Lung (tissue), 12 donors: ENCODE data around the gene FBXO4. TPM values are rescaled to one million over a fixed set of nuclear protein-coding genes. Genes with fewer than 3 reads are reported as not detected.

Source experiments
- ATAC-seq: fragments of 200-7000 bp; cut with Tn5 transposase; one replicate; pipeline ENCODE4 v1.9.1; 2020; ENCODE audit warnings: moderate number of reproducible peaks; ENCODE audit not compliant: insufficient read depth, low FRiP score
- DNase-seq, 3 donors: peaks; one replicate each; pipeline ENCODE4 v3.0.0-alpha.2; 2013 to 2017
- H3K27ac ChIP-seq, 2 donors: one replicate each; pipeline ENCODE4 v1.5.1; 2013; ENCODE audit warnings: mild to moderate bottlenecking in 2 of 2, moderate library complexity in 2 of 2, control low read depth in 1 of 2, inconsistent platforms in 1 of 2, low read depth in 1 of 2, low read length in 1 of 2
- H3K27me3 ChIP-seq, 3 donors: one replicate each; pipeline ENCODE4 v1.5.1; 2013; ENCODE audit warnings: low read length in 2 of 3; ENCODE audit not compliant: control insufficient read depth in 3 of 3, insufficient read depth in 3 of 3
- H3K36me3 ChIP-seq, 4 donors: one replicate each; pipeline ENCODE4 v1.5.1; 2013; ENCODE audit warnings: low read length in 4 of 4, mild to moderate bottlenecking in 1 of 4, moderate library complexity in 1 of 4; ENCODE audit not compliant: control insufficient read depth in 4 of 4, insufficient read depth in 4 of 4
- H3K4me1 ChIP-seq, 5 donors: one replicate each; pipeline ENCODE4 v1.5.1; 2013; ENCODE audit warnings: low read length in 5 of 5, mild to moderate bottlenecking in 2 of 5, moderate library complexity in 1 of 5; ENCODE audit not compliant: control insufficient read depth in 5 of 5, insufficient read depth in 5 of 5
- H3K4me3 ChIP-seq: one replicate; pipeline ENCODE4 v1.5.1; 2013; ENCODE audit warnings: mild to moderate bottlenecking, control low read depth, moderate library complexity
- H3K9ac ChIP-seq, 2 donors: one replicate each; pipeline ENCODE4 v1.5.1; 2013; ENCODE audit warnings: low read length in 2 of 2, control low read depth in 1 of 2; ENCODE audit not compliant: insufficient read depth in 1 of 2
- H3K9me3 ChIP-seq, 4 donors: one replicate each; pipeline ENCODE4 v1.5.1; 2013; ENCODE audit warnings: low read length in 3 of 4, mild to moderate bottlenecking in 1 of 4, moderate library complexity in 1 of 4; ENCODE audit not compliant: control insufficient read depth in 4 of 4, insufficient read depth in 3 of 4
- CTCF ChIP-seq: IDR thresholded peaks from 2 replicates; pipeline ENCODE4 v1.5.1; 2012; ENCODE audit warnings: mild to moderate bottlenecking; ENCODE audit errors: control extremely low read depth, extremely low read depth
- WGBS, 2 donors: extraction: QIAGEN DNeasy Blood & Tissue Kit; methylation state at CpG; one replicate each; pipeline ENCODE4 v1.1.7; 2013; 5-methylcytosine and 5-hydroxymethylcytosine counted together
- polyA plus RNA-seq, 2 donors: library from polyadenylated mRNA; stranded (reverse); fragments of 200-250 nt; gene quantifications; one replicate each; pipeline ENCODE4 v1.2.1, GENCODE V29; 2013
- total RNA-seq, 2 donors: library from RNA; depleted of rRNA in 1 of 2; stranded (reverse); fragments of >200 nt in 1 of 2; gene quantifications; one replicate each; pipeline ENCODE4 v1.2.1, GENCODE V29; 2014 to 2021
- donor health status: control.
- donor health status: control.
- donor health status: Bipolar disorder and iron deficiency.
- donor health status: healthy.
- donor health status: DM: yes; HTN: yes; CAD: no.

FBXO4 gene
- total and polyA plus RNA-seq, 4 donors, result 7.7 to 19.3 (median 13.7) TPM

DNA sequence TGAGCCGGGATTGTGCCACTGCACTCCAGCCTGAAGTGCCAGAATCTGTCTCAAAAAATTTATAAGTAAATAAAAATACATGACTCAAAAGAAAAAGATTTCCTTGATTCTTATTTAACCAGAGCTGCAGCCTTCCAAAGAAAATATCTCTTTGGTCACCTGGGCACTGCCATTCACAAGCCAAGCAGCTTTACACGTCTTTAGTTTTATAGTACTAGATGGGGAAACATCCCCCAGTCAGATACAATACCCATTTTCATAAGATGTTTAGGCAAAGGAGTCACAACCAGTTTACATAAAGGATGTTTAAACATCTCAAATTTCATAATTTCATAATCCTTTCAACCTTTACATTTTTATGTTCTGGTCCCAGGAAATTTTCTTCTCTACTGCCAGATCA is 41.1 kb upstream of the FBXO4 start:
- Histone ChIP-seq H3K4me1 (peaks cover 0 to 9% (median 0%) of the 10 kb centered on the region in 5 donors), H3K36me3 (no peaks in the 10 kb centered on the region), H3K9ac (no peak overlapping the region), H3K4me3 (no peak overlapping the region), H3K27me3 (no peaks in the 10 kb centered on the region), H3K27ac (no peak overlapping the region), H3K9me3 (no peaks in the 10 kb centered on the region)
- no peak for TF ChIP-seq CTCF
- no peak for ATAC-seq
- 90 to 93% methylated on average over 2 of the region's 2 CpGs for WGBS, 2 donors
- DNase-seq, result no peak

- TF ChIP-seq CTCF, result no peak
- no peak overlapping the region for H3K4me3 ChIP-seq
- no peak overlapping the region for H3K9ac ChIP-seq
- DNase-seq, result no peak
- H3K36me3 ChIP-seq, result no peaks in the 10 kb centered on the region
- H3K27me3 ChIP-seq, result no peaks in the 10 kb centered on the region
- no peaks in the 10 kb centered on the region for H3K4me1 ChIP-seq
- no peak overlapping the region for H3K27ac ChIP-seq
- no peak for ATAC-seq
- H3K9me3 ChIP-seq, result no peaks in the 10 kb centered on the region
Observed at GRCh38 chr5:41885286-41885685, 39.8 kb upstream of the FBXO4 start.

DNA sequence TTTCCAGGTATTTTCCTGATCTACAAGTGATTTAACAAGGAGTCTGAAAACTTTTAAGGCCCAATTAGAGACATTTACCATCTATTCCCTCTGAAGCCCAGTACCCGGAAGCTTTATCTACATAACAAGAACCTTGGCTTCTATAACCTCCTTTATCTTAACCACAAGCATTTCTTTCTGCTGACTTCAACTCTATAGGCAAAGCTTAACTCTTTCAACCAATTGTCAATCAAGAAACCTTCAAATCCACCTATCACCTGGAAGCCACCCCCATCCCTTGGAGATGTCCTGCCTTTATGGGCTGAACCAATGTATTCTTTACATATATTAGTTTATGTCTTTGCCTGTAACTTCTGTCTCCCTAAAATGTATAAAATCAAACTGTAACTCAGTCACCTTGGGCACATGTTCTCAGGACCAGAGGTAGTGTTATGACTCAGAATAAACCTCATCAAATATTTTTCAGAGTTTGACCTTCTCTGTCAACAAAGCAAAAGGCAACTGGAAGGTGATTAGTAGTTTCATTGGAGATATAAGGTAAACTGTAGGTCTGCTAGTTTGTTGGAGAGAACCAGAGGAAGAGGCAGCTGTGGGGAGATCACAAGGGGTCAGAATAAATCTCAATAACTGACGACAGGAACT is 33.9 kb upstream of the FBXO4 start:
- Histone ChIP-seq H3K9me3 (no peaks in the 10 kb centered on the region), H3K36me3 (no peaks in the 10 kb centered on the region), H3K27ac (no peak overlapping the region), H3K9ac (no peak overlapping the region), H3K4me1 (peaks cover 0 to 10% (median 3%) of the 10 kb centered on the region in 5 donors), H3K4me3 (no peak overlapping the region), H3K27me3 (peaks cover 0 to 6% (median 0%) of the 10 kb centered on the region in 3 donors)
- ATAC-seq (no peak), DNase-seq (no peak)
- WGBS, 2 donors, result 66 to 75% methylated on average over 2 of the region's 2 CpGs
- no peak for TF ChIP-seq CTCF

- Histone ChIP-seq H3K4me1 (peaks cover 0 to 12% (median 3%) of the 10 kb centered on the region in 5 donors), H3K27ac (no peak overlapping the region), H3K27me3 (peaks cover 0 to 14% (median 3%) of the 10 kb centered on the region in 3 donors), H3K36me3 (no peaks in the 10 kb centered on the region), H3K9me3 (no peaks in the 10 kb centered on the region), H3K4me3 (no peak overlapping the region), H3K9ac (no peak overlapping the region)
- no peak for ATAC-seq
- no peak for TF ChIP-seq CTCF
- DNase-seq, result peak in 2 of 3 donors; percentile 76 to 79
Observed at GRCh38 chr5:41892031-41892430, 33.0 kb upstream of the FBXO4 start.
